GM12864 (cell line): ENCODE data around the gene USP35.

Experiments
- DNase-seq: peaks from one replicate; pipeline ENCODE4 v3.0.0-alpha.2; 2011; ENCODE audit warnings: low read depth
- H3K4me3 ChIP-seq: 2 replicates; pipeline ENCODE4 v1.5.1; 2011; ENCODE audit warnings: mild to moderate bottlenecking, low read depth, low read length, control low read depth
- TF ChIP-seq, protein P1 (sequence below): IDR thresholded peaks from 2 replicates; pipeline ENCODE4 v1.5.1; 2011; ENCODE audit warnings: low read depth, mild to moderate bottlenecking, moderate library complexity, low read length, control low read depth, inconsistent platforms; ENCODE audit errors: missing control alignments

Gene USP35

DNA sequence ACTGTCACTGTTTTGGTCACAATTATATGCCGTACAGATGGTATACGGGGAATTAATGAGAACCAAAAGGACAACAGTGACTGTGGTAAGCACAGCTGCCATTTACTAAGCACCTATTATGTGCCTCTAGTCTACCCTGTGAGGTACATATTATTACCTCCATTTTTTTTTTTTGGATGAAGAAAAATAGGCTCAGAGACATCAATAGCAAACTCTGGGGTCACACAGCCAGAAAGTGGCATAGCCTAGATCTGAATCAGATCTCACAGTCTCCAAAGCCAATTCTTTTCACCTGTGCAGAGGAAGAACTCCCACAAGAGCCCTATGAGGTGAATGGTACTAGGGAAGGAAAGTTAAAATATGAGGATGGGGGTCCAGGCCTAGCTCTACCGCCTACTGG lies 68.9 kb downstream of the USP35 start:
- H3K4me3 ChIP-seq: no peak overlapping the region
- TF ChIP-seq, protein P1, sequence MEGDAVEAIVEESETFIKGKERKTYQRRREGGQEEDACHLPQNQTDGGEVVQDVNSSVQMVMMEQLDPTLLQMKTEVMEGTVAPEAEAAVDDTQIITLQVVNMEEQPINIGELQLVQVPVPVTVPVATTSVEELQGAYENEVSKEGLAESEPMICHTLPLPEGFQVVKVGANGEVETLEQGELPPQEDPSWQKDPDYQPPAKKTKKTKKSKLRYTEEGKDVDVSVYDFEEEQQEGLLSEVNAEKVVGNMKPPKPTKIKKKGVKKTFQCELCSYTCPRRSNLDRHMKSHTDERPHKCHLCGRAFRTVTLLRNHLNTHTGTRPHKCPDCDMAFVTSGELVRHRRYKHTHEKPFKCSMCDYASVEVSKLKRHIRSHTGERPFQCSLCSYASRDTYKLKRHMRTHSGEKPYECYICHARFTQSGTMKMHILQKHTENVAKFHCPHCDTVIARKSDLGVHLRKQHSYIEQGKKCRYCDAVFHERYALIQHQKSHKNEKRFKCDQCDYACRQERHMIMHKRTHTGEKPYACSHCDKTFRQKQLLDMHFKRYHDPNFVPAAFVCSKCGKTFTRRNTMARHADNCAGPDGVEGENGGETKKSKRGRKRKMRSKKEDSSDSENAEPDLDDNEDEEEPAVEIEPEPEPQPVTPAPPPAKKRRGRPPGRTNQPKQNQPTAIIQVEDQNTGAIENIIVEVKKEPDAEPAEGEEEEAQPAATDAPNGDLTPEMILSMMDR: no peak
- no peak for DNase-seq

DNA sequence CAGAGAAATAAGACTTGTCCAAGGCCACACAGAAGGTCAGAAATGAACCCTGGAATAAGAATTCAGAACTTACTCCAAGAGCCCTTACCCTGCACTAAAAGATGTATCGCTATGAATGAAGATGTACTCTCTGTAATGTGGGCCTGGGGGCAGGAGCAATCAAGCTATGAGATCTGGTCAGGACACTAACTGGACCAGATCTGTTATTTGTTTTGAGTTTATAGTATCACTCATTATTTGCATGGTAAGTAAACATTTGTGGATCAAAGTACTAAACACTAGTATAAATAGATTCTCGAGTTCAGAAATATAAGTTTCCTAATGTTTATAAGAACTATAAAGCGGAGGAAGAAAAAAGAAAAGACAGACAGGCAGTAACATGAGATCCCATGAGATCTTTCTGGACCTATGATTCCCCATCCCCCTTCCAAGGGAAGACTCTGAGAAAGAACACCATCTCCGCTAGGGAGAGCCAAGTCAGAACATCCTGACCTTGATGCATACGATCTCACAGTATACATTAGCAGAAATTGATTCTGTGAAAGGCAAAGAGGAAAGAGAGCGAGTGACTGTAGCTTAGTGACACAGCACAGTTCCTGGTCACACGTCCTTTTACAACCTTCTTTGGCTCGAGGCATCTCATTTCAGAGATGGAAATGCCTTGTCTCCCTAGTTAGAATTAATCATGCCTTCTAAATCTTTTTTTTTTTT lies 71.2 kb downstream of the USP35 start:
- TF ChIP-seq, protein P1: no peak
- no peak for DNase-seq
- no peak overlapping the region for H3K4me3 ChIP-seq

DNA sequence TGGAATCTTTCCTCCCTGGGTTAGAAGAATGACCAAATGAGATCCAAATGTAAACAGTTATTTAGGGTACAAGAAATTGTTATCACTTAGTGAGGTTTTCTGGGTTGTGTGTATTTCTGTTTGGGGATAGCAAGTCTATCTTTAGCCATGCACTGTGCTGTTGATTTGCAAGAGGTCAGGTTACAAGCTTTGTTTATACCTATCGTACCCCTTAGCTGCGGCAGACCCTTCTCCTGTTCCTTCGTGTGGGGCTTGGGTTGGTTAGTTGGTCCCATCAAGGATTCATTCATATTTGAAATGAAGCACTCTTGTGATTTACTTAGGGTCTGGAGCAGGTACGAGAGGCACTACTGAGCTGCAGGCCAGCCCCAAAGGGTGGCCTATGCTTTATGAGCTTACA lies 72.6 kb downstream of the USP35 start:
- no peak overlapping the region for H3K4me3 ChIP-seq
- DNase-seq: no peak
- TF ChIP-seq, protein P1: no peak

DNA sequence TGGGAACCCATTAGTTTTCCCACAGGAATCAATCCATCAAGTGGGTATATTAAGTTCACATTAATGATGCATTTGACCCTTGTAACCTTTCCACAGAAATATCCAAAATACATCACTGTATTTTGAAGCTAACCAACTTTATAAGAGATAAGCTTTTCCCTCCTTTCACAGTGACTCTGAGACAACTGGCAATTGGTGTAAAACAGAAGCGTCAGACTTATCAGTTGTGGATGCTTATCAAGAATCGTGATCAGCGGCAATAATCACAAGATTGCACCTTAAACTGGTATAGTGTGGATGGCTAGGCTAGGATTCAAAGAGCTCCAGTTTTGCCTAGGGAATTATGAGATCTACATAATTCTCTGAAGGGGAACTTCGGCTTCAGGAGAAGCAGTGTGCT lies 73.1 kb downstream of the USP35 start:
- TF ChIP-seq, protein P1: no peak
- H3K4me3 ChIP-seq: no peak overlapping the region
- DNase-seq: no peak

GRCh38 chr11:78262238-78262637 lies 73.5 kb downstream of the USP35 start:
- no peak for DNase-seq
- TF ChIP-seq, protein P1: no peak

GRCh38 chr11:78262691-78263090 lies 74.0 kb downstream of the USP35 start:
- H3K4me3 ChIP-seq: no peak overlapping the region
- no peak for DNase-seq
- TF ChIP-seq, protein P1: no peak

More at GRCh38 chr11:78262238-78262637, 73.5 kb downstream of the USP35 start:
- H3K4me3 ChIP-seq: no peak overlapping the region
